Measurements from ENCODE around the gene MYT1.

GRCh38 chr20:64116541-64117431, 47.5 kb upstream of the MYT1 start:
- TF ChIP-seq CTCF (IDR thresholded peaks at IDR 0.05) = no peak
- no peak for TF ChIP-seq POLR2AphosphoS5 (IDR thresholded peaks at IDR 0.05)
- no peak for TF ChIP-seq POLR2A (IDR thresholded peaks at IDR 0.05)
- TF ChIP-seq EP300 (IDR thresholded peaks at IDR 0.05; ENCODE audit: low read depth) = no peak
